Anterior cingulate cortex (tissue), 58 donors: ENCODE results near the gene CCDC89.

Experiments used
- DNase-seq, 58 donors: peaks; one replicate each; lab custom pipeline; 2025; lab: John Stamatoyannopoulos, UW

CCDC89 gene

GRCh38 chr11:85685820-85686459 is at the start of gene CCDC89:
TSS of gene CCDC89 (minus strand) at chr11:85686195. CDS start at chr11:85686130, 65 bp downstream.
- DNase-seq = peak in 55 of 58 donors; percentile 13 to 87 (median 57)

GRCh38 chr11:85732965-85733364 is 47.0 kb upstream of the CCDC89 start:
- no peak for DNase-seq

GRCh38 chr11:85726381-85726780 is 40.4 kb upstream of the CCDC89 start:
- no peak for DNase-seq

GRCh38 chr11:85725510-85726258 is 39.7 kb upstream of the CCDC89 start:
- DNase-seq = no peak

GRCh38 chr11:85724748-85725465 is 38.9 kb upstream of the CCDC89 start:
- no peak for DNase-seq

GRCh38 chr11:85723088-85723487 is 37.1 kb upstream of the CCDC89 start:
- DNase-seq = no peak

GRCh38 chr11:85721191-85721590 is 35.2 kb upstream of the CCDC89 start:
- DNase-seq = no peak

GRCh38 chr11:85718991-85719807 is 33.2 kb upstream of the CCDC89 start:
- peak in 55 of 58 donors; percentile 2 to 81 (median 41) for DNase-seq

GRCh38 chr11:85718126-85718943 is 32.3 kb upstream of the CCDC89 start:
- no peak for DNase-seq

- DNase-seq = no peak
Observed at GRCh38 chr11:85717429-85717828, 31.4 kb upstream of the CCDC89 start.

GRCh38 chr11:85712953-85713352 is 27.0 kb upstream of the CCDC89 start:
- DNase-seq = no peak

GRCh38 chr11:85710917-85711316 is 24.9 kb upstream of the CCDC89 start:
- peak in 1 of 58 donors; percentile 7 for DNase-seq

GRCh38 chr11:85709941-85710702 is 24.1 kb upstream of the CCDC89 start:
- no peak for DNase-seq

- DNase-seq = no peak
Observed at GRCh38 chr11:85705800-85706199, 19.8 kb upstream of the CCDC89 start.

GRCh38 chr11:85704967-85705366 is 19.0 kb upstream of the CCDC89 start:
- DNase-seq = no peak

GRCh38 chr11:85699957-85700741 is 14.2 kb upstream of the CCDC89 start:
- no peak for DNase-seq

- DNase-seq = no peak
Observed at GRCh38 chr11:85698195-85698594, 12.2 kb upstream of the CCDC89 start.

- no peak for DNase-seq
Observed at GRCh38 chr11:85697747-85698146, 11.8 kb upstream of the CCDC89 start.
